GM21576 (cell line): ENCODE data around the gene ABI1.

Source experiments
- ATAC-seq: cut with Tn5 transposase; IDR thresholded peaks from one replicate; pipeline ENCODE4 v1.9.1; 2021; ENCODE audit warnings: mild to moderate bottlenecking, moderate library complexity; ENCODE audit not compliant: unreplicated experiment

The ABI1 gene

DNA sequence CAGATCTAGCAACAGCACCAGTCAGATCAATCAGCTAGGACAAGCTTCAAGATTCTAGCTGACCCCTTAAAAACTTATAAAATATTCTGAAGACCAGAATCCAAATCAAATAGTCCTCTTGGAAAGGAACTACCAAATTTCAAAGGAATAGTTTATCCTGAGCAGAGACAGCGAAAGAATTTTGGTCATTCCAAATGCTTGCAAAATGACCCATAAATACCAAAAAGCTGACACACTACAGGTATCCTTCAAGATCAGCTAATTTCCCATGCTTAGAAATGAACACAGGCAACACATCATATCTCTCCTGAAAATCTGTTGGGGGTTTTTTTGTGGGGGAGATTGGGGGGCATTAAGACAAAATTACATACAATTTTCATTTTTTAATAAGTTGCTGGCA, 84.5 kb downstream of the ABI1 start:
- no peak for ATAC-seq

GRCh38 chr10:26773633-26774032, 87.1 kb downstream of the ABI1 start:
- no peak for ATAC-seq

DNA sequence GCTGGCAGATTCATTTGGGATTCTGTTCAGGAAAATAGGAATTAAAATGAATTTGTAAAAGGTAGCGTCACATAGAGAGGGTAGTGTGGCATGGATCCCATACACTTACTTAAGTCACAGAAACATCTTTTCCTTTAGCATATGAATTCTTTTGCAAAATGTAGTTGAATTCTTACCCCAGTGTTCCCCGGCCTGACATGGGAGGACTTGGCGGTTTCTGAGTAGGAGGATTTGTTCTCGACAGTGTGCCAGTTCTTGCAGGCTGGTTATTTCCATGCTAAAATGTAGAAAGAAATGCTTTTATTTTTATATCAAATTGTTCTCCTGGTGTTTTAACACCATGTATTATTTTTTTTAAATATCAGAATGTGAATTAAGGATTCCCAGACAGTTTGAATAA, 90.7 kb downstream of the ABI1 start:
- ATAC-seq: no peak

GRCh38 chr10:26765549-26765948, 95.2 kb downstream of the ABI1 start:
- ATAC-seq: no peak

GRCh38 chr10:26759008-26759407, 101.8 kb downstream of the ABI1 start:
- ATAC-seq: no peak

DNA sequence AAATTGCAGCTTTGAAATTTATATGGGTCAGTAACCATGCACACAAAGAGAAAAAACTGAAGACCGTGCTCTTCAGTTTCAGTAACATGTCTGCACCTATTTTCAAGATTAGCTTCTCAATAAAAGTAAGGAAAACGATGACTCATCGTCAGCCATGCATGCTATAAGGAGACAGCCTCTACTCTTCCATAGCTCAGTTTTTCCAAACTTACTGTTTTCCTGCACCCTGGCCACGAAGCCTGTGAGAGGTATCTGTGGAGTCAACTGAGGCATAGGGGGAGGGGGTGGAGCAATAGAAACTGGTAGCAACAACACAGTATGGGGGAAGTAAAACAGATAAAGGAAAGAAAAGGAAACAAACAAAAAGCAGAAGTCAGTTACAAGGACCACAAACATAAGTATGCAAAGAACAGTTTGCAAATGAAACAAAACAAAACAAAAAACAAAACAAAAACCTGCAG, 105.3 kb downstream of the ABI1 start:
- ATAC-seq: peak; percentile 94

DNA sequence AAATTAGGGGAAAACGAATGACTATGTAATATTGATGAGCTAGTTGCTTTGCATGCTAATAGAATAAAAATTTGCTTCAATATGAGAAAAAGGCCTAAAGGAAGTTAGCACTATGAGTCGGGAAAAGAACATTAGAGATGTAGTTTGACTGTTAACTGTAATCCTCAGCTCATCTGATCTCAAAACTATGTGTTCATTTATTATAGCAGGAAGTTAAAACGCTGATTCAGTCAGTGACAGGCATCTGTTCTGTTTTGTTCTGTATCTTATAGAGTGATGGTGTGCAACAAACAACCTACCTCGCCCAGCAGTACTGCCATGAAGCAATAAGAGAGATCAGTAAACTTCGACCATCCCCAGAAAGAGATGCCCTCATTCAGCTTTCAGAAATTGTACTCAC, 114.7 kb downstream of the ABI1 start:
- no peak for ATAC-seq

DNA sequence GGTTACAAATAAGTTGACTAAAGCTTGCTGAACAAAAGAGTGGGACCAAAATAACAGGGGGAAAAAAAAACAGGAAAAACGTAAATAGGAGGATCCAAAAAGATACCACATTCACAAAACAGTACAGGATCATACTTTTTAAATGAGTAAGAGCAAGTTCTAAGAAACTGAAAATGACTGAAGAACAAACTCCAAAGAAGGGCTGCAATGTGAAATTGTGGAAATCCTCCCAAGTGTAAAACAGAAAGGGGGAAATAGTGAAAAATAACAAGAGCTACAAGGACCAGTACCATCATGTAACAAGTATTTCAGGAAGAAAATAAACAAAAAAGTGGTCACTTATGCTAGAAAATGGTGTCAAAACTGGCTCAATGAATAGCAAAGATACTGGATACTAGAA, 116.9 kb downstream of the ABI1 start:
- no peak for ATAC-seq

GRCh38 chr10:26743091-26743490, 117.7 kb downstream of the ABI1 start:
- no peak for ATAC-seq

GRCh38 chr10:26741368-26741767, 119.4 kb downstream of the ABI1 start:
- no peak for ATAC-seq

DNA sequence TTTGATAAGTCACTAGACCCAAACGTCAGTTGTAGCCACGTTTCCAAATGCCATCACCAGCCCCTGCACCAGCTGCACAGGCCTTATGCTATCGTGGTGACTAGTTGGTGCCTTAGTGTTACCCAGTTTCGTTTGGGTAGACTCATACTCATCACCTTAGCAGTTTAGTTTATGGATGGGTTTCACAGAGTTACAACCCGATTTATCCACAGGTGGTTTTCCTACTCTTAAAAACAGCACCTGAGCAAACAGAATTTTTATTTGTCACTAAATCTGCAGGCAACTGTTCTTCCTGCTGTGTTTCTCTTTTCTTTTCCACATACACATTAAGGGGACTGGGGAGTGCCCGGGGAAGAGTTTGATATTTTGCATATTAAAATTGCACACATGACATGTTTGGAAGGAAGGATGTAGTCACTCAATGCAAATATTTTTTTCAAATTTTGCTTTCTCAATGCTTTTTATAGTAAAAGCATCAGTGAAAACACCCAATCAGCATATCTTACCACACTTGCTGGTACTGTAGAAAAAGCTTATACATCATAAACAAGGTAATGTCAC, 121.6 kb downstream of the ABI1 start:
- peak; percentile 35 for ATAC-seq

GRCh38 chr10:26738301-26738911, 122.4 kb downstream of the ABI1 start:
- no peak for ATAC-seq

DNA sequence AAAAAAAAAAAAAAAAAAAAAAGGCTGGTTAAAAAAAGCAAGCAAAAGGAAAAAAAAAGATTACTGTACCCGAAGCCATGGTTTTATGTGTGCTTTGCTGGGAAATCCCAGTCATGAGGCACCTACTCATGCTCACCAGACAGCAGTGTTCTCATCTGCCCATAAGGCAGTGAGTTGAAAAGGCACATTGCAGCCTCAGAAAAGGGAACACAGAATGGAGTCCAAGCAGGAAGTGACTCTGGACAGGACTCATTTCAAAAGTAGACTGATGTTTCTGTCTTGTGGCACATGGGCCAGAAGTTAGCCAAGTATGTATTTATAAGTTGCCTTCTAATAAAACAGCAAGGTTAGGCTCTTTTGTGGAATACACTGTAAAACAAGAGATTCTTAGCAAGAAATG, 123.0 kb downstream of the ABI1 start:
- peak; percentile 65 for ATAC-seq

DNA sequence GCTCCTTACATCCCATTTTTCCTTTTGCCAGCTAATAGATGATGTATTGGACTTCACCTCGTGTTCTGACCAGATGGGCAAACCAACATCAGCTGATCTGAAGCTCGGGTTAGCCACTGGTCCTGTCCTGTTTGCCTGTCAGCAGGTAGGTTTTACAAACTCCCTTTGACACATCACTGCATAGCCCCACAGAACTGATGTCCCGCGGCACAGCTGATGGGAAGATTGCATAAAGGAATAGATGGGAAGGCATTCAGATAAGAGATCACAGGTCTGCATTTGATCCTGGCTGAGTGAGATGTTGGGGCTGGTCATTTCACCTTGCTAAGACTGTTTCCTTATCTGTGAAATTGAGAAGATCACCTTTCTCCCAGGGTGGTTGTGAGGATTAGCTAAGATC, 125.3 kb downstream of the ABI1 start:
- ATAC-seq: no peak

DNA sequence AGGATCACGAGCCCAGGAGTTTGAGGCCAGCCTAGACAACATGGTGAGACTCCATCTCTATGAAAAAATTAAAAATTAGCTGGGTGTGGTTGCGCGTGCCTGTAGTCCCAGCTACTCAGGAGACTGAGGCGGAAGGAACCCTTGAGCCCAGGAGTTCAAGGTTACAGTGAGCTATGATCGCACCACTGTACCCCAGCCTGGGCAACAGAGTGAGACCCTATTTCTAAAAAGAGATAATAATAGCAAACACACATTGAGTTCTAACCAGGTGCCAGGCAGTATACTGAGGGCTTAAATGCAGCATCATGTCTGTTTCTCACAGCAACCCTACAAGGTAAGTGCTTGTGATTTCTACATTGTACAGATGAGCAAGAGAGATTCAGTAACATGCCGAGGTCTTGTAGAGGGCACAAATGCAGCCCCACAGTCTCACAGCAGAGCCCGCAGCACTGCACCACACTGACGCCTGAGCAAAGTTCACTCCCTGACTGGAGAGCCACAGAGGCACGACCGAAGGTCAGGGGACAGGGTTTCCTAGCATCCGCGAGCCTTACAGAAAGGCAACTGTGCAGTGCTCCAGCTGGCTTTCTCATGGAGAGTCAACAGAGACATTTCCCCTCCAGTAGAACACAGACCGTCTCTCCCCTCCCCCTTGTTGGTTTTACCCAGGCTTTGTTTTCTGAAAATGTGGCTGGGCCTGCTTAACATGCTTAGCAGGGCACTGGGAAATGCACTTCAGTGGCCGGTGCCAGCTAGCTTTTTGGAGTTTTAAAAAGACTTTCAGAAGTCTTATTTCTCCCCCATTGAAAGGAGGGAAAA, 126.8 kb downstream of the ABI1 start:
- ATAC-seq: no peak

DNA sequence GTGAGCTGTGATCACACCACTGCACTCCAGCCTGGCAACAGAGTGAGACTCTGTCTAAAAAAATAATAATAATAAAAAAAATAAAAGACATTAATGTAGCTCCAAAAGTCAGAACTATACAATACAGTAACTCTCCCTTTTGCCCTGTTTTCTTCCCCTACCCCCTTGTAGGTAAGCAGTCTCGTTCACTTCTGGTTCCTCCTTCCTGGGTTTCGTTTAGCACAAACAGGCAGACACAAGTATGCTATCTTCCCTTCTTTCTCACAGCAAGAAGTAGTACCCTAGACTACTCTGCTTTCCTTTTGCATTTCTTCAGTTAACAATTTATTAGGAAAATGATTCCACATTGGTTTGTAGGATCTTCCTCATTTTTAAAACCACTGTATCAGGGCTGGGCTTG, 130.2 kb downstream of the ABI1 start:
- ATAC-seq: no peak

DNA sequence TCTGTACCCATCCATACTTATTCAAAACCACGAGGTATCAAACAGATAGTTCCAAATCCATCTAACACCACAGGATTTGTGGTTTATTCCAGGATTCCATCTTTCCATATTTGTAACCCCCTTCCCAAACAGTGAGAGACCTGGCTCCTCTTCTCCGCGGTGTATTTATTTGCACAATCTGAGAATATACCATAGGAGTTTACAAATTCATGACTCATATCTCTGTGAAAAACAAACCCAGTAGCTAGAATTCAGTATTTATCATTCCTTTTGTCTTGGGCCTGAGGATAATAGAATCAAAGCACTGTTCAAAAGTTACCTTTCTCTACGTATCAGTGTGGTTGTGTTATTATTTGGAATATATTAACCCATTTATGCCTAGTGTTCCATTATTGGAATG, 131.4 kb downstream of the ABI1 start:
- ATAC-seq: no peak

DNA sequence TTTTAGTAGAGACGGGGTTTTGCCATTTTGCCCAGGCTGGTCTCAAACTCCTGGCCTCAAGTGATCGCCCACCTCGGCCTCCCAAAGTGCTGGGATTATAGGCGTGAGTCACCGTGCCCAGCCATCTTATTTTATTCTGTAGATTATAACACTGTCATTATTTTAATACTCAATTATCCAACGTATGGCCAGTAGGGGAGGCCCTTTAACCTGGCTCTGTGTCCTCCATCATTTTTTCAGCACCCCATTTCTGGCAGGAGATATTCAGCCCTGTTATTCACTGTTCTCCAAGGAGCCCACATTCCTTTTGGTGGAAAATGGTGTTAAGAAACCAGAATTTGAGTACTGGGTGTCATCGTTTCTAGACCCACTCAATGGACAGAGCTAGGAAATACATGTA, 131.8 kb downstream of the ABI1 start:
- no peak for ATAC-seq

DNA sequence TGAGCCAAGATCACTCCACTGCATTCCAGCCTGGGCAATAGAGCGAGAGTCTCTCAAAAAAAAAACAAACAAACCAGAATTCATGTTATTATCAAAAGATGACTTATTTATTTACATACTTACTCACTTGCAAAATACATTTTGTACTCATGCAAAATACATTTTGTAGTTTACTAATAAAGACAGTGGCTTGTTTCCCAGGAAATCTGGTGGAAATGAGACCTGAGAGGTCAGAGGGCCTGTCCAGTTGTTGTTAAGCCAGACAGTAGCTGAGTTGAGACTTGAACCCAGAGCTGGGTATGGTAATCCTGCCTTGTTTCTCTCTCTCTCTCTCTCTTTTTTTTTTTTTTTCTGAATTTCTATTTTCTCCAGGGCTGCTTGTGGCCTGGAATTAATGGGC, 133.8 kb downstream of the ABI1 start:
- ATAC-seq: no peak

DNA sequence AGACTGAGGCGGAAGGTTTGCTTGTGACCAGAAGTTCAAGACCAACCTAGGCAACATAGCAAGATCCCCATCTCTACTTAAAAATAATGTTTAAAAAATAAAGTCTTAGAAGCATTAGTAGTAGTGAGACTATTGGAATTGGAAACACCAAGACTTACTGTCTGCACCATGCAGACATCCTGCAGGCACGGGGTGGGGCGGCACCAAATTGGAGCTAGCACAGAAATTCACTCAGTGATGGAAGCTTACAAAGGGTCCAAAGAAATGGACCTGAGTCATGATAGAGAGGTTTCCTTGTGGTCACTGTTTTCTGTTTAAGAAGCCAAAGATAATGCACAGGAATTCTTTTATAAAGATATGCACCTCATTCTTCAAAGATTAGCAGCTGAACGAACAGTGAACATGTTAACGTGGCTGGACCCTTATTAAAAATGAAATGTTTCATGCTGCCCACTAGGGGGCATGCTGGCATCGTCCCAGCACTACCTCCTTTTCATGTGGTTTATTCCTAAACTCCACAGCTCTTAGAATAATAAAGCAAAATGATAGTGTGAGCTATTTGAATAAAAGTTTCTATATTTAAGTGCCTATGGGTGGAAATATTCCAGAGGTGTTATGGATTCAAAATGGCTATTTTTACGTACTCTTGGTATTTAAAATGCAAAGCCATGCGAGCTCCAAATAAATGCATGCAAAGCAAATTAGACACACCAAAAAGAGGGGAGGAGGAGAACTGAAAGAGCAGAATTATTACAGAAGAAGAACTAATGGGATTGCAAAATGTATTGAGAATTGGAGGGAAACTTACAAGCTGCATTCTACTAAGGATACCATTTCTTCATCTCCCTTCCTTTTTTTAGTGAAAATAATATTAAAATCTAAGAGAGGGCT, 134.7 kb downstream of the ABI1 start:
- no peak for ATAC-seq

DNA sequence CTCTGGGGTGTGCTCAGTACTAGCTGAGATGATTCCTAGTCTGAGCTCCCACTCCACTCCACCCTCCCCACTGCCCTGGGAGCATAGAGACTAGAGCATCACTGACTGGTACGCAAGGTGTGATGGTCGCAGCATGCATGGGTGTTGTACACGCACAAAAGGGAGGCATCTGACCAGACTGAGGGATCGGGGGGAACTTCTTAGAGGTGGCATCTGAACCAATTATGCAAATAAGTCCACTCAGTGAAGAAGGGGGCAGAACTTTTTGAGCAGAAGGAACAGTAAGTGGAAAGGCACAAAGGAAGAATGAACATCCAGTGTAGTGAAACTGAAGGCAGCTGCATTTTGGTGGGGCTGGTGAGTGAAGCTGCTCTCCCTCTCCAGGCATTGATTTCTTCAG, 137.7 kb downstream of the ABI1 start:
- ATAC-seq: no peak
